Ovary (tissue), 3 donors: ENCODE measurements around the gene SPACA4.

Experiments used
- CTCF ChIP-seq, 3 donors: fragments of 450-650 bp in 2 of 3; fragments of 200-600 bp in 1 of 3; IDR thresholded peaks; one replicate each; pipeline versions ENCODE4 v1.5.1 to v1.8.0; 2016 to 2022; ENCODE audit warnings: antibody characterized with exemption in 3 of 3, mild to moderate bottlenecking in 1 of 3
- EP300 ChIP-seq: sonication (generic); formaldehyde crosslinking; IDR thresholded peaks from one replicate; pipeline ENCODE4 v1.6.1; 2017; ENCODE audit warnings: antibody characterized with exemption
- POLR2A ChIP-seq: fragments of 450-650 bp; IDR thresholded peaks from one replicate; pipeline ENCODE4 v1.6.1; 2017; ENCODE audit warnings: antibody characterized with exemption, mild to moderate bottlenecking, moderate library complexity
- donor health status: DM: no; HTN: no; CAD: no.

DNA sequence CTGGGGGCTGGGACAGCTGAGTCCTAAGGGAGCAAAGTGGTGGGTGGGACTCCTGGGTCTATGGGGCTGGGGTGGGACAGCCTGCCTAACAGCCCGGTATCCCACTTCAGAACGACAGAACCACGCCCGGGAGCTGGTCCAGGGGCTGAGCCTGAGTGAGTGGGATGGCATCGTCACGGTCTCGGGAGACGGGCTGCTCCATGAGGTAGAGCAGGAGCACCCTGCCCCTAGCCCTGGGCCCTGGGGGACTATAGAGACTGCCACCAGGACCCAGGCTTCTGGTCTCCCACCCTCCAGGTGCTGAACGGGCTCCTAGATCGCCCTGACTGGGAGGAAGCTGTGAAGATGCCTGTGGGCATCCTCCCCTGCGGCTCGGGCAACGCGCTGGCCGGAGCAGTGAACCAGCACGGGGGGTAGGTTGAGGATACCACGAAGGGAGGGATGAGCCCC, 21.3 kb downstream of the SPACA4 start:
- TF ChIP-seq CTCF (IDR thresholded peaks at IDR 0.05) = no peak
- no peak for TF ChIP-seq POLR2A
- TF ChIP-seq EP300 = no peak
